Epithelial cell of proximal tubule (primary cell): ENCODE data around the gene FAM234B. TPM values are rescaled to one million over a fixed set of nuclear protein-coding genes. Genes with fewer than 3 reads are reported as not detected.
"Not testable (repeated sequence)": the region's sequence is repeated elsewhere in the genome, so short reads cannot be mapped to it uniquely, and the experiment has no call there.

Experiments
- DNase-seq: peaks from one replicate; pipeline ENCODE4 v3.0.0-alpha.2; 2011; ENCODE audit warnings: low read depth
- H3K4me3 ChIP-seq: 2 replicates; pipeline ENCODE4 v1.5.1; 2011; ENCODE audit warnings: low read depth, mild to moderate bottlenecking, low read length
- CTCF ChIP-seq: conservative IDR thresholded peaks from 2 replicates; pipeline ENCODE4 v1.5.1; 2012; ENCODE audit warnings: low read depth, mild to moderate bottlenecking, low read length
- total RNA-seq: library from RNA; depleted of rRNA; stranded (reverse); fragments of >200 nt; gene quantifications from 2 replicates; pipeline ENCODE4 v1.2.3, GENCODE V29; 2015

FAM234B gene
- total RNA-seq, 1 donor from 2014 or later: 3.8 TPM

GRCh38 chr12:13028825-13029570 is 15.2 kb upstream of the FAM234B start:
- DNase-seq: no peak
- no peak overlapping the region for H3K4me3 ChIP-seq
- TF ChIP-seq CTCF: no peak

GRCh38 chr12:13030541-13031291 is 13.5 kb upstream of the FAM234B start:
- TF ChIP-seq CTCF: no peak
- H3K4me3 ChIP-seq: no peak overlapping the region
- no peak for DNase-seq

GRCh38 chr12:13032164-13032563 is 12.0 kb upstream of the FAM234B start:
- DNase-seq: no peak
- TF ChIP-seq CTCF: no peak
- H3K4me3 ChIP-seq: no peak overlapping the region

- no peak for TF ChIP-seq CTCF
- no peak for DNase-seq
Observed at GRCh38 chr12:13033476-13033875, 10.7 kb upstream of the FAM234B start.

GRCh38 chr12:13035335-13035734 is 8.8 kb upstream of the FAM234B start:
- not testable (repeated sequence) for DNase-seq, H3K4me3 ChIP-seq

More at GRCh38 chr12:13033476-13033875, 10.7 kb upstream of the FAM234B start:
- no peak overlapping the region for H3K4me3 ChIP-seq

- DNase-seq: no peak
- H3K4me3 ChIP-seq: no peak overlapping the region
Observed at GRCh38 chr12:13036881-13037280, 7.3 kb upstream of the FAM234B start.

More at GRCh38 chr12:13036881-13037280, 7.3 kb upstream of the FAM234B start:
- no peak for TF ChIP-seq CTCF
